SK-N-SH treated with all-trans-retinoic acid at 6 μM for 48 hours (cell line): ENCODE measurements around the gene UBASH3B.

Experiments used
- ATAC-seq: fragments of 200-7000 bp; cut with Tn5 transposase; 3 replicates; pipeline ENCODE4 v1.9.1; 2020; ENCODE audit warnings: mild to moderate bottlenecking, moderate library complexity
- ARNTL ChIP-seq: fragments of 450-650 bp; formaldehyde crosslinking; IDR thresholded peaks from 2 replicates; pipeline ENCODE4 v1.5.0; 2020; ENCODE audit warnings: low read depth, mild to moderate bottlenecking, moderate library complexity, borderline replicate concordance
- BACH2 ChIP-seq: fragments of 250-450 bp; sonication (Bioruptor Pico); IDR thresholded peaks from 2 replicates; pipeline ENCODE4 v1.9.0; 2021; ENCODE audit warnings: mild to moderate bottlenecking, borderline replicate concordance
- CSDC2 ChIP-seq: fragments of 250-450 bp; sonication (Bioruptor Pico); IDR thresholded peaks from 2 replicates; pipeline ENCODE4 v1.5.0; 2020; ENCODE audit warnings: mild to moderate bottlenecking, moderate library complexity
- ESRRG ChIP-seq: fragments of 250-450 bp; sonication (Bioruptor Pico); IDR thresholded peaks from 2 replicates; pipeline ENCODE4 v1.6.1; 2021; ENCODE audit warnings: mild to moderate bottlenecking
- GLIS3 ChIP-seq: fragments of 250-450 bp; sonication (Bioruptor Pico); IDR thresholded peaks from 2 replicates; pipeline ENCODE4 v1.5.0; 2020; ENCODE audit warnings: mild to moderate bottlenecking, moderate library complexity
- ISL1 ChIP-seq: fragments of 250-450 bp; sonication (Bioruptor Pico); IDR thresholded peaks from 2 replicates; pipeline ENCODE4 v2.1.2; 2022; ENCODE audit warnings: mild to moderate bottlenecking, moderate library complexity
- OSR1 ChIP-seq: fragments of 250-450 bp; sonication (Bioruptor Pico); IDR thresholded peaks from 2 replicates; pipeline ENCODE4 v1.8.0; 2022; ENCODE audit warnings: moderate library complexity, mild to moderate bottlenecking, inconsistent platforms
- PPARA ChIP-seq: fragments of 250-450 bp; sonication (Bioruptor Pico); IDR thresholded peaks from 2 replicates; pipeline ENCODE4 v1.5.0; 2020; ENCODE audit warnings: mild to moderate bottlenecking, borderline replicate concordance
- RARB ChIP-seq: fragments of 250-450 bp; sonication (Bioruptor Pico); IDR thresholded peaks from 2 replicates; pipeline ENCODE4 v1.8.0; 2021; ENCODE audit warnings: mild to moderate bottlenecking, moderate library complexity
- SNAI2 ChIP-seq: fragments of 250-450 bp; sonication (Bioruptor Pico); IDR thresholded peaks from 2 replicates; pipeline ENCODE4 v1.5.0; 2020; ENCODE audit warnings: mild to moderate bottlenecking, moderate library complexity
- TCF4 ChIP-seq: fragments of 250-450 bp; sonication (Bioruptor Pico); IDR thresholded peaks from 2 replicates; pipeline ENCODE4 v1.8.0; 2021; ENCODE audit warnings: mild to moderate bottlenecking, moderate library complexity, borderline replicate concordance
- ZC3H10 ChIP-seq: fragments of 250-450 bp; sonication (Bioruptor Pico); IDR thresholded peaks from 2 replicates; pipeline ENCODE4 v1.5.1; 2021; ENCODE audit warnings: mild to moderate bottlenecking, moderate library complexity
- ZFP3 ChIP-seq: fragments of 250-450 bp; sonication (Bioruptor Pico); IDR thresholded peaks from 2 replicates; pipeline ENCODE4 v1.5.0; 2020; ENCODE audit warnings: mild to moderate bottlenecking, moderate library complexity
- ZFP30 ChIP-seq: fragments of 450-650 bp; formaldehyde crosslinking; IDR thresholded peaks from 2 replicates; pipeline ENCODE4 v1.5.0; 2022; ENCODE audit warnings: mild to moderate bottlenecking, moderate library complexity
- ZNF565 ChIP-seq: fragments of 450-650 bp; formaldehyde crosslinking; conservative IDR thresholded peaks from 2 replicates; pipeline ENCODE4 v1.5.0; 2020; ENCODE audit warnings: low read depth, mild to moderate bottlenecking, moderate library complexity
- ZNF70 ChIP-seq: fragments of 450-650 bp; formaldehyde crosslinking; IDR thresholded peaks from 2 replicates; pipeline ENCODE4 v1.5.0; 2020; ENCODE audit warnings: mild to moderate bottlenecking, moderate library complexity
- ZNF8 ChIP-seq: fragments of 450-650 bp; formaldehyde crosslinking; IDR thresholded peaks from 2 replicates; pipeline ENCODE4 v1.5.0; 2020; ENCODE audit warnings: mild to moderate bottlenecking, moderate library complexity
- TF ChIP-seq, protein P1 (sequence below): fragments of 250-450 bp; sonication (Bioruptor Pico); IDR thresholded peaks from 2 replicates; pipeline ENCODE4 v1.8.0; 2020; ENCODE audit warnings: mild to moderate bottlenecking, moderate library complexity, borderline replicate concordance
- TF ChIP-seq, protein P2 (sequence below): fragments of 250-450 bp; sonication (Bioruptor Pico); IDR thresholded peaks from 2 replicates; pipeline ENCODE4 v1.8.0; 2021; ENCODE audit warnings: low read depth, mild to moderate bottlenecking, moderate library complexity, borderline replicate concordance
- TF ChIP-seq, protein P3 (sequence below): fragments of 250-450 bp; sonication (Bioruptor Pico); IDR thresholded peaks from 2 replicates; pipeline ENCODE4 v1.5.1; 2020; ENCODE audit warnings: low read depth, mild to moderate bottlenecking, moderate library complexity
- TF ChIP-seq, protein P4 (sequence below): fragments of 250-450 bp; sonication (Bioruptor Pico); IDR thresholded peaks from 2 replicates; pipeline ENCODE4 v1.5.0; 2020; ENCODE audit warnings: mild to moderate bottlenecking, moderate library complexity
- TF ChIP-seq, protein P5 (sequence below): fragments of 250-450 bp; sonication (Bioruptor Pico); IDR thresholded peaks from 2 replicates; pipeline ENCODE4 v1.5.1; 2021; ENCODE audit warnings: mild to moderate bottlenecking, moderate library complexity

UBASH3B gene

DNA sequence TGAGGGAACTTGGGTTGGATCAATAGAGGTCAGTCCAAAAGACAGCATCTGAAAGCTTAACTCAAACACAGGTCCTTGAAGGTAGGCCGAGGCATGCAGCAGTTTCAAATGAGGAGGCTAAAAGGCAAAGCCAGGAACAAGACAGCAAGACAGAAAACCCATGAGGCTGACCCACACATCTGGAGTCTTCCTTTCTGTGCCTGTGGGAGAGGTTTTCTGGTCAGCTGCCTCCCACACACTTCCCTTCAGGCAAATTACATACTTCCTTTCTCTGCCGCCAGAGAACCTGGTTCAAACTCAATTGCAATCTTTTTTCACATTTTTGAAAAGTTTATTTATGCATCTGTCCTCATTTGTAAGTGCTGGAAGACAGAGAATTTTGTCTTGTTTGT lies 153.0 kb downstream of the UBASH3B start:
- ATAC-seq: no peak

DNA sequence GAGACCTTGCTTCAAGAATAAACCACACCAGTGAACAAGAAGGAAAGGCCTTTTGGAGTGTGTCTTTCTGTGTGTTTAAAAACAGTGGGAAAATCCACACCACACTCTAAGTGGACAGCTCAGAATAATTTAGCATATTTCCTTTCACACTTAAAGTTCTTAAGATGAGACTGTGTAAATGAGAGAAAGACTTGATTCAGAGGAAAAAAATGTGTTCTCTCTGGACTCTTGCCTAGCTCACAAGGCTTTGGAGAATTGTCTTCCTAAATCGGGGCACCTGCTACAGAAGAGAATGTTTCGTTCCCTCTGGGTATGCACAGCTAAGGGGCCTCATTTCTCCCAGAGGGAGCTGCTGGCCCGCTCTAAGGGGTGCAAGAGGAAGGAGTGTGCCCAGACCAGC lies 154.3 kb downstream of the UBASH3B start:
- no peak for ATAC-seq
- TF ChIP-seq ZFP3 (CRISPR knock-in tag) (no peak), ZFP30 (CRISPR knock-in tag) (no peak), ISL1 (CRISPR knock-in tag) (no peak), ZNF565 (no peak), CSDC2 (no peak), ZNF8 (CRISPR knock-in tag) (no peak), SNAI2 (CRISPR knock-in tag) (no peak), GLIS3 (CRISPR knock-in tag) (no peak), ESRRG (CRISPR knock-in tag) (no peak), ZC3H10 (CRISPR knock-in tag) (no peak), TCF4 (CRISPR knock-in tag) (no peak), ZNF70 (CRISPR knock-in tag) (no peak), ARNTL (CRISPR knock-in tag) (no peak), OSR1 (CRISPR knock-in tag) (no peak), PPARA (CRISPR knock-in tag) (no peak), BACH2 (CRISPR knock-in tag) (no peak)
- TF ChIP-seq, protein P1, sequence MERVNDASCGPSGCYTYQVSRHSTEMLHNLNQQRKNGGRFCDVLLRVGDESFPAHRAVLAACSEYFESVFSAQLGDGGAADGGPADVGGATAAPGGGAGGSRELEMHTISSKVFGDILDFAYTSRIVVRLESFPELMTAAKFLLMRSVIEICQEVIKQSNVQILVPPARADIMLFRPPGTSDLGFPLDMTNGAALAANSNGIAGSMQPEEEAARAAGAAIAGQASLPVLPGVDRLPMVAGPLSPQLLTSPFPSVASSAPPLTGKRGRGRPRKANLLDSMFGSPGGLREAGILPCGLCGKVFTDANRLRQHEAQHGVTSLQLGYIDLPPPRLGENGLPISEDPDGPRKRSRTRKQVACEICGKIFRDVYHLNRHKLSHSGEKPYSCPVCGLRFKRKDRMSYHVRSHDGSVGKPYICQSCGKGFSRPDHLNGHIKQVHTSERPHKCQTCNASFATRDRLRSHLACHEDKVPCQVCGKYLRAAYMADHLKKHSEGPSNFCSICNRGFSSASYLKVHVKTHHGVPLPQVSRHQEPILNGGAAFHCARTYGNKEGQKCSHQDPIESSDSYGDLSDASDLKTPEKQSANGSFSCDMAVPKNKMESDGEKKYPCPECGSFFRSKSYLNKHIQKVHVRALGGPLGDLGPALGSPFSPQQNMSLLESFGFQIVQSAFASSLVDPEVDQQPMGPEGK (CRISPR knock-in tag): no peak
- TF ChIP-seq, protein P2, sequence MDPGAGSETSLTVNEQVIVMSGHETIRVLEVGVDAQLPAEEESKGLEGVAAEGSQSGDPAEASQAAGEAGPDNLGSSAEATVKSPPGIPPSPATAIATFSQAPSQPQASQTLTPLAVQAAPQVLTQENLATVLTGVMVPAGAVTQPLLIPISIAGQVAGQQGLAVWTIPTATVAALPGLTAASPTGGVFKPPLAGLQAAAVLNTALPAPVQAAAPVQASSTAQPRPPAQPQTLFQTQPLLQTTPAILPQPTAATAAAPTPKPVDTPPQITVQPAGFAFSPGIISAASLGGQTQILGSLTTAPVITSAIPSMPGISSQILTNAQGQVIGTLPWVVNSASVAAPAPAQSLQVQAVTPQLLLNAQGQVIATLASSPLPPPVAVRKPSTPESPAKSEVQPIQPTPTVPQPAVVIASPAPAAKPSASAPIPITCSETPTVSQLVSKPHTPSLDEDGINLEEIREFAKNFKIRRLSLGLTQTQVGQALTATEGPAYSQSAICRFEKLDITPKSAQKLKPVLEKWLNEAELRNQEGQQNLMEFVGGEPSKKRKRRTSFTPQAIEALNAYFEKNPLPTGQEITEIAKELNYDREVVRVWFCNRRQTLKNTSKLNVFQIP (CRISPR knock-in tag): no peak

More for the DNA sequence above, 153.0 kb downstream of the UBASH3B start:
- TF ChIP-seq ZNF70 (CRISPR knock-in tag): no peak
- TF ChIP-seq SNAI2 (CRISPR knock-in tag): no peak
- no peak for TF ChIP-seq OSR1 (CRISPR knock-in tag)
- no peak for TF ChIP-seq ZNF565
- TF ChIP-seq, protein P3, sequence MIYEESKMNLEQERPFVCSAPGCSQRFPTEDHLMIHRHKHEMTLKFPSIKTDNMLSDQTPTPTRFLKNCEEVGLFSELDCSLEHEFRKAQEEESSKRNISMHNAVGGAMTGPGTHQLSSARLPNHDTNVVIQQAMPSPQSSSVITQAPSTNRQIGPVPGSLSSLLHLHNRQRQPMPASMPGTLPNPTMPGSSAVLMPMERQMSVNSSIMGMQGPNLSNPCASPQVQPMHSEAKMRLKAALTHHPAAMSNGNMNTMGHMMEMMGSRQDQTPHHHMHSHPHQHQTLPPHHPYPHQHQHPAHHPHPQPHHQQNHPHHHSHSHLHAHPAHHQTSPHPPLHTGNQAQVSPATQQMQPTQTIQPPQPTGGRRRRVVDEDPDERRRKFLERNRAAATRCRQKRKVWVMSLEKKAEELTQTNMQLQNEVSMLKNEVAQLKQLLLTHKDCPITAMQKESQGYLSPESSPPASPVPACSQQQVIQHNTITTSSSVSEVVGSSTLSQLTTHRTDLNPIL (CRISPR knock-in tag): no peak
- TF ChIP-seq, protein P4, sequence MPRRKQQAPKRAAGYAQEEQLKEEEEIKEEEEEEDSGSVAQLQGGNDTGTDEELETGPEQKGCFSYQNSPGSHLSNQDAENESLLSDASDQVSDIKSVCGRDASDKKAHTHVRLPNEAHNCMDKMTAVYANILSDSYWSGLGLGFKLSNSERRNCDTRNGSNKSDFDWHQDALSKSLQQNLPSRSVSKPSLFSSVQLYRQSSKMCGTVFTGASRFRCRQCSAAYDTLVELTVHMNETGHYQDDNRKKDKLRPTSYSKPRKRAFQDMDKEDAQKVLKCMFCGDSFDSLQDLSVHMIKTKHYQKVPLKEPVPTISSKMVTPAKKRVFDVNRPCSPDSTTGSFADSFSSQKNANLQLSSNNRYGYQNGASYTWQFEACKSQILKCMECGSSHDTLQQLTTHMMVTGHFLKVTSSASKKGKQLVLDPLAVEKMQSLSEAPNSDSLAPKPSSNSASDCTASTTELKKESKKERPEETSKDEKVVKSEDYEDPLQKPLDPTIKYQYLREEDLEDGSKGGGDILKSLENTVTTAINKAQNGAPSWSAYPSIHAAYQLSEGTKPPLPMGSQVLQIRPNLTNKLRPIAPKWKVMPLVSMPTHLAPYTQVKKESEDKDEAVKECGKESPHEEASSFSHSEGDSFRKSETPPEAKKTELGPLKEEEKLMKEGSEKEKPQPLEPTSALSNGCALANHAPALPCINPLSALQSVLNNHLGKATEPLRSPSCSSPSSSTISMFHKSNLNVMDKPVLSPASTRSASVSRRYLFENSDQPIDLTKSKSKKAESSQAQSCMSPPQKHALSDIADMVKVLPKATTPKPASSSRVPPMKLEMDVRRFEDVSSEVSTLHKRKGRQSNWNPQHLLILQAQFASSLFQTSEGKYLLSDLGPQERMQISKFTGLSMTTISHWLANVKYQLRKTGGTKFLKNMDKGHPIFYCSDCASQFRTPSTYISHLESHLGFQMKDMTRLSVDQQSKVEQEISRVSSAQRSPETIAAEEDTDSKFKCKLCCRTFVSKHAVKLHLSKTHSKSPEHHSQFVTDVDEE (CRISPR knock-in tag): no peak
- no peak for TF ChIP-seq ZC3H10 (CRISPR knock-in tag)
- TF ChIP-seq, protein P1 (CRISPR knock-in tag): no peak
- no peak for TF ChIP-seq RARB
- TF ChIP-seq, protein P5, sequence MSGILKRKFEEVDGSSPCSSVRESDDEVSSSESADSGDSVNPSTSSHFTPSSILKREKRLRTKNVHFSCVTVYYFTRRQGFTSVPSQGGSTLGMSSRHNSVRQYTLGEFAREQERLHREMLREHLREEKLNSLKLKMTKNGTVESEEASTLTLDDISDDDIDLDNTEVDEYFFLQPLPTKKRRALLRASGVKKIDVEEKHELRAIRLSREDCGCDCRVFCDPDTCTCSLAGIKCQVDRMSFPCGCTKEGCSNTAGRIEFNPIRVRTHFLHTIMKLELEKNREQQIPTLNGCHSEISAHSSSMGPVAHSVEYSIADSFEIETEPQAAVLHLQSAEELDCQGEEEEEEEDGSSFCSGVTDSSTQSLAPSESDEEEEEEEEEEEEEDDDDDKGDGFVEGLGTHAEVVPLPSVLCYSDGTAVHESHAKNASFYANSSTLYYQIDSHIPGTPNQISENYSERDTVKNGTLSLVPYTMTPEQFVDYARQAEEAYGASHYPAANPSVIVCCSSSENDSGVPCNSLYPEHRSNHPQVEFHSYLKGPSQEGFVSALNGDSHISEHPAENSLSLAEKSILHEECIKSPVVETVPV (CRISPR knock-in tag): no peak
- no peak for TF ChIP-seq PPARA (CRISPR knock-in tag)
- TF ChIP-seq ISL1 (CRISPR knock-in tag): no peak
- TF ChIP-seq, protein P2 (CRISPR knock-in tag): no peak
